Globus pallidus (tissue), 1 donor: Measurements from ENCODE around the gene FXYD6.
"Not testable (repeated sequence)": the region's sequence is repeated elsewhere in the genome, so short reads cannot be mapped to it uniquely, and the experiment has no call there.

Experiments used
- DNase-seq: peaks from one replicate; pipeline ENCODE4 v3.0.0-alpha.2; 2015; ENCODE audit warnings: low spot score

FXYD6 gene

GRCh38 chr11:117868815-117869561 is 7.5 kb downstream of the FXYD6 start:
- DNase-seq = no peak

DNA sequence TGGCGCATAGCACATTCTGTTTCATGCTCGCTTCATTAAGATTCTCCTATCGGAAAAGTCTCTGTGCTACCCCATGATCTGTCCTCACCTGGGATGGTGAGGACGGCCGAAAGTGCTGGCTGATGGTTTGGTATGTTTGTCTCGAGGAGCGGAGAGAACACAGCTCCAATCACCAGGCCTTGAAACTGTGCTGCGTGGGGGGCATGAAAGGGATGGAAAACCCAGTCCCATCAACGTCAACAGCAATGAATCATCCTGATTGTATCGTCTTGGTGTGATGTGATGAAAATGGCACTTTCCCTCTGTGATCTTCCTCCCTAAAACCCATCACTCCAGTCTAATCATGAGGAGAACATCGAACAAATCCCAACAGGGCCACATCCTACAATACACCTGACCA is 8.4 kb downstream of the FXYD6 start:
- DNase-seq = no peak

GRCh38 chr11:117866526-117866925 is 9.9 kb downstream of the FXYD6 start:
- peak; percentile 70 for DNase-seq

DNA sequence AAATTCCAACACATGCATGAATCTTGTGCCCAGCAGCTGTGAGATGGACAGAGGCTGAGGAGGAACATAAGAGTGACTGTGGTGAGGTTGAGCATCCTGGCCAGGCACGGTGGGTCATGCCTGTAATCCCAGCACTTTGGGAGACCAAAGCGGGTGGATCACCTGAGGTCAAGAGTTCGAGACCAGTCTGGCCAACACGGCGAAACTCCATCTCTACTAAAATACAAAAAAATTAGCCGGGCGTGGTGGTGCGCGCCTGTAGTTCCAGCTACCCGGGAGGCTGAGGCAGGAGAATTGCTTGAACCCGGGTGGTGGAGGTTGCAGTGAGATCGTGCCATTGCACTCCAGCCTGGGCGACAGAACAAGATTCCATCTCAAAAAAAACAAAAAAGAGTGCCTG is 10.9 kb downstream of the FXYD6 start:
- not testable (repeated sequence) for DNase-seq

DNA sequence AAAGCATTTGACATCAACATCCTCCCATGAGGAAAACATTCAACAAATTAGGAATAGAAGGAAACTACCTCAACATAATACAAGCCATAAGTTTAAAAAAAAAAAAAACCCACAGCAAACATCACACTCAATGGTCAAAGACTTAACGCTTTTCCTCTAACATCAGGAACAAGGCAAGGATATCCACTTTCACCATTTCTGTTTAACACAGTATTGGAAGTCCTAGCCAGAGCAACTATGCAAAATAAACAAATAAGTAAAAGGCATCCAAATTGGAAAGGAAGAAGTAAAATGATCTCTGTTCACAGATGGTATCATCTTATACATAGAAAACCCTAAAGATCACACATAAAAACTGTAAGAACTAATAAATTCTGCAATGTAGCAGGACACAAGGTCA is 13.1 kb downstream of the FXYD6 start:
- DNase-seq = no peak

DNA sequence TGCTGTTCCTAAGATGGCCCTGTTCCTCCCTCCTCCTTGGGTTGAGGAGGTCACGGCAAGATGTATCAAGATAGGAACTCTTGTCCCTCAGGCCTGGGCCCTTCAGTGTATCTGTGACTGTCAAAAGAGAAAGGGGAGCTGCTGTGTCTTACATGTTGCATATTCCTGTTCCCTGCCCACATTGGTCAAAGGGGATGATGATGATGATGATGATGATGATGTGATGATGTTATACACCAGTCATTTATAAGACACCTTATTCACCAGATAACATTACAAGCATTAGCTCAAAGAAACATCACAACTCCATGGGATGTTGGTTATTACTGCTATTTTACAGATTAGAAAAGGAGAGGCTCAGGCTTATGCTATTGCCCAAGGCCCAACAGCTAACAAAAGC is 13.7 kb downstream of the FXYD6 start:
- no peak for DNase-seq

- no peak for DNase-seq
These were observed 14.3 kb downstream of the FXYD6 start for GRCh38 chr11:117862019-117862725.

DNA sequence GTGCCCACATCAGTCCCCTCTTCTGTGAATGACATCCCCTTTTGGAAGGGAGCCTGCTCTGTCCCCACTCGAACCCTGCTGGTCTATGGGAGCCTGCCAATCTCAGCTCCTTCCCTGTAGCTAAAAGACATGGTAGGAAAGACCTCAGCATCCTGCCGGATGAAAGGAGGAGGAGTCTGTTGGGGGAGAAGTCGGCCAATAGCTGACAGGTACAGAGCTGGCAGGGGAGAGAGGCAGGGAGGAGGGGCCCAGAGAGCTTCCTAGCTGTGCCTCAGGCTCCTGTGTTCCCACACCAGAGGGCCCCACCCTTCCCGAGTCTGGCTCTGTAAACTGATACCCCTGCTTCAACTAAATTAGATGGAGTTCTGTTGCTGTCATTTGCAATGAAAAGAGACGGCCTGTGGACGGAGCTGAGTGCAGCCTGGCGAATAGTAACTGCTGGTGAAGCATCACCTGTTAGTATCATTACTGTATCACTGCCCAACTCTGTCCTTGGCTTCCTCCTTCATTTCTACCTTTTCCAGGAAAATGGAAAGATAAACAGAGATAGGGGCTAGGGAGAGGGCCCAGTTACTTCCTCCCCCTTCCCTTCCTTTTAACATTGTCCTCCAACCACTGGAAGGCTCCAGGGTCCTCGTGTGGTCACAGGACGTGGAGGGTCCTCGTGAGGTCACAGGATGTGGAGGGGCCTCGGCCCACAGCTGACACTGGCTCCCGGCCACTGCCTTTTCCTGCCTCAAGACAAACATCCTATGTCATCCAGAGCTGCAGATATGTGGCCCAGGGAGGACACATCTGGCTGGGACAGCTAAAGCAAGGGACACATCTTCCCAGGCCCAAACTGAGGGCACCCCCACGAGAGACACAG is 15.1 kb downstream of the FXYD6 start:
- DNase-seq = no peak

- DNase-seq = no peak
These were observed 16.3 kb downstream of the FXYD6 start for GRCh38 chr11:117860139-117860538.

- DNase-seq = no peak
These were observed 16.9 kb downstream of the FXYD6 start for GRCh38 chr11:117859488-117860112.

- DNase-seq = no peak
These were observed 17.4 kb downstream of the FXYD6 start for GRCh38 chr11:117859061-117859460.

DNA sequence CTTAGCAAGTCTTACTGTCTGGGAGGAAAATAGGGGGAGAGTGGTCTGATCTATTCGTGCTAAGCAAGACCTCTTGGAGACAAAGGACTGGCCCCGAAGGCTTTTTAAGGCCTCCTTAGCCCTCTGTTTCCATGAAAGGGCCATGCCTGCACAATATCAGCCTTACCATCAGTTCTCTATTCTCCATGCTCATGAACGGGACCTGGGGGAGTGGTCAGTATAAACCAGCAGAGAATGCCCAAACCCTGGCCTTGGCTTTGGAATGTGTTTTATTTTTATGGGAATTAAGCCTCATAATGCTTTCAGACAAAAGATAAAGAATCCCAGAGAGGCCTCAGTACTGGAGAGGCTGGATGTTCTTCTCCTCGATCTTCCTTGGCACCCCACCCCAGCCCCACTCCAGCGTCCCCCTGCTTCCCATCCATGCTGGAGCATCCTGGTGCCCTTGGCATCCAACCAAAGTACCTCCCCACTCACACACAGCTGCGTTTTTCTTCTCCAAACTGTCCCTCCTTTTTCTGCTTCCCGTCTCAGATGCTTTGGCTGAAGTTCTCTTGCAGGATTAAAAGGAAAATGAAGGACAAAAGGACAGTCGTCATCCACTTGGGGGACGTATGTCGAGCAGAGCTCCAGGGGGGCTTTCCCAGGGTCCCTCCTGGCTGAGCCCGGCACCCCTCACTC is 18.6 kb downstream of the FXYD6 start:
- no peak for DNase-seq

GRCh38 chr11:117855912-117856651 is 20.4 kb downstream of the FXYD6 start:
- DNase-seq = no peak

- no peak for DNase-seq
These were observed 21.1 kb downstream of the FXYD6 start for GRCh38 chr11:117855186-117855845.

- no peak for DNase-seq
These were observed 24.1 kb downstream of the FXYD6 start for GRCh38 chr11:117852309-117852708.

GRCh38 chr11:117851852-117852251 is 24.6 kb downstream of the FXYD6 start:
- DNase-seq = no peak

- DNase-seq = no peak
These were observed 25.4 kb downstream of the FXYD6 start for GRCh38 chr11:117851106-117851505.

DNA sequence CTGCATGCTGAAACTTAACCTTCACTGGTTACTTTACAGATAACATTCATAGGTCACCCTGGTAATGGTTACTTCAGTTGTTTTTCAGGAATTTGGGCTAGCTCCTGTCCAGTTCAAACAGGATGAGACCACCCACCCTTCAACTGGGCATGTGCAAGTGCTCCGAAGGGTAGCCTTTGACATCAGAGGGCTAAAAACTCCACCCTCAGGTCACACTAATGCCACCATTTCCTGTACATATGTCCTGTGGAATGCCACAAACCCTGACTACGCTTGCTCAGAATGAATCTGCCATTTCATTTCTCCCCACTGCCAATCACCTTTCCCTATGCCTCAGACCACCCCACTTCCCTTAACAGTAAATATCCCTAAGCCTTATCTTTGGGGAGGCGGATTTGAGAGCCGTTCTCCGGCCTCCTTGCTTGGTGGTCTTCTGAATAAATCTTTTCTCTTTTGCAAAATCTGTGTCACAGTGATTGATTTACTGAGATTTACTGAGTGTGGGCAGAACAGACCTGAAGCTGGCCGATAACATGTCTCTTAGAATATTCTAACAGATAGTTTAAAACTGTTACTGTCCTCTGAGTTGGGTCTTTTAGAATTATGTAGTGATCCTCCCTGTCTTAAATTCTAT is 26.6 kb downstream of the FXYD6 start:
- no peak for DNase-seq

- peak; percentile 61 for DNase-seq
These were observed 32.6 kb downstream of the FXYD6 start for GRCh38 chr11:117843666-117844484.
